ENCODE data around the gene CD96. TPM values are rescaled to one million over a fixed set of nuclear protein-coding genes. Genes with fewer than 3 reads are reported as not detected.
"Not testable (repeated sequence)": the region's sequence is repeated elsewhere in the genome, so short reads cannot be mapped to it uniquely, and the experiment has no call there.

The CD96 gene
- total RNA-seq, 1 experiment from 2014 or later: not detected

GRCh38 chr3:111648991-111649579 is 107.1 kb downstream of the CD96 start:
- H3K27me3 ChIP-seq (ENCODE audit: control insufficient read depth, insufficient read depth, low read length): no peaks in the 10 kb centered on the region
- DNase-seq: no peak
- H3K36me3 ChIP-seq (replicated peaks; ENCODE audit: control insufficient read depth, insufficient read depth, low read length): no peaks in the 10 kb centered on the region
- no peak overlapping the region for H3K4me3 ChIP-seq (ENCODE audit: insufficient read depth, low read depth, low read length)

- no peak for DNase-seq
- Histone ChIP-seq H3K27me3 (ENCODE audit: control insufficient read depth, insufficient read depth, low read length) (no peaks in the 10 kb centered on the region), H3K4me3 (ENCODE audit: insufficient read depth, low read depth, low read length) (no peak overlapping the region), H3K36me3 (replicated peaks; ENCODE audit: control insufficient read depth, insufficient read depth, low read length) (no peaks in the 10 kb centered on the region)
These were observed 108.6 kb downstream of the CD96 start for GRCh38 chr3:111650378-111651275.

GRCh38 chr3:111652492-111653180 is 110.6 kb downstream of the CD96 start:
- peak; percentile 12 for DNase-seq
- Histone ChIP-seq H3K4me3 (ENCODE audit: insufficient read depth, low read depth, low read length) (no peak overlapping the region), H3K27me3 (ENCODE audit: control insufficient read depth, insufficient read depth, low read length) (no peaks in the 10 kb centered on the region), H3K36me3 (replicated peaks; ENCODE audit: control insufficient read depth, insufficient read depth, low read length) (no peaks in the 10 kb centered on the region)

- H3K36me3 ChIP-seq (replicated peaks; ENCODE audit: control insufficient read depth, insufficient read depth, low read length): no peaks in the 10 kb centered on the region
- no peaks in the 10 kb centered on the region for H3K27me3 ChIP-seq (ENCODE audit: control insufficient read depth, insufficient read depth, low read length)
- H3K4me3 ChIP-seq (ENCODE audit: insufficient read depth, low read depth, low read length): no peak overlapping the region
- no peak for DNase-seq
These were observed 111.8 kb downstream of the CD96 start for GRCh38 chr3:111653766-111654165.

GRCh38 chr3:111662012-111662411 is 120.0 kb downstream of the CD96 start:
- Histone ChIP-seq H3K27me3 (ENCODE audit: control insufficient read depth, insufficient read depth, low read length) (no peaks in the 10 kb centered on the region), H3K36me3 (replicated peaks; ENCODE audit: control insufficient read depth, insufficient read depth, low read length) (no peaks in the 10 kb centered on the region), H3K4me3 (ENCODE audit: insufficient read depth, low read depth, low read length) (no peak overlapping the region)
- DNase-seq: no peak

GRCh38 chr3:111662907-111663306 is 120.9 kb downstream of the CD96 start:
- Histone ChIP-seq H3K4me3 (ENCODE audit: insufficient read depth, low read depth, low read length) (no peak overlapping the region), H3K36me3 (replicated peaks; ENCODE audit: control insufficient read depth, insufficient read depth, low read length) (no peaks in the 10 kb centered on the region), H3K27me3 (ENCODE audit: control insufficient read depth, insufficient read depth, low read length) (no peaks in the 10 kb centered on the region)
- no peak for DNase-seq

- H3K36me3 ChIP-seq (replicated peaks; ENCODE audit: control insufficient read depth, insufficient read depth, low read length): no peaks in the 10 kb centered on the region
- H3K4me3 ChIP-seq (ENCODE audit: insufficient read depth, low read depth, low read length): no peak overlapping the region
These were observed 124.2 kb downstream of the CD96 start for GRCh38 chr3:111666041-111666735.

GRCh38 chr3:111667170-111667569 is 125.2 kb downstream of the CD96 start:
- no peak overlapping the region for H3K4me3 ChIP-seq (ENCODE audit: insufficient read depth, low read depth, low read length)
- no peak for DNase-seq
- no peaks in the 10 kb centered on the region for H3K27me3 ChIP-seq (ENCODE audit: control insufficient read depth, insufficient read depth, low read length)
- H3K36me3 ChIP-seq (replicated peaks; ENCODE audit: control insufficient read depth, insufficient read depth, low read length): no peaks in the 10 kb centered on the region

More at GRCh38 chr3:111666041-111666735, 124.2 kb downstream of the CD96 start:
- no peak for DNase-seq
- H3K27me3 ChIP-seq (ENCODE audit: control insufficient read depth, insufficient read depth, low read length): no peaks in the 10 kb centered on the region

- Histone ChIP-seq H3K4me3 (ENCODE audit: insufficient read depth, low read depth, low read length) (no peak overlapping the region), H3K27me3 (ENCODE audit: control insufficient read depth, insufficient read depth, low read length) (no peaks in the 10 kb centered on the region), H3K36me3 (replicated peaks; ENCODE audit: control insufficient read depth, insufficient read depth, low read length) (no peaks in the 10 kb centered on the region)
- no peak for DNase-seq
These were observed 125.7 kb downstream of the CD96 start for GRCh38 chr3:111667621-111668239.

GRCh38 chr3:111668326-111668725 is 126.3 kb downstream of the CD96 start:
- H3K4me3 ChIP-seq (ENCODE audit: insufficient read depth, low read depth, low read length): no peak overlapping the region
- H3K27me3 ChIP-seq (ENCODE audit: control insufficient read depth, insufficient read depth, low read length): peaks cover 4% of the 10 kb centered on the region
- no peaks in the 10 kb centered on the region for H3K36me3 ChIP-seq (replicated peaks; ENCODE audit: control insufficient read depth, insufficient read depth, low read length)
- no peak for DNase-seq

- DNase-seq: peak; percentile 27
- H3K4me3 ChIP-seq (ENCODE audit: insufficient read depth, low read depth, low read length): no peak overlapping the region
- no peaks in the 10 kb centered on the region for H3K36me3 ChIP-seq (replicated peaks; ENCODE audit: control insufficient read depth, insufficient read depth, low read length)
- peaks cover 11% of the 10 kb centered on the region for H3K27me3 ChIP-seq (ENCODE audit: control insufficient read depth, insufficient read depth, low read length)
These were observed 127.0 kb downstream of the CD96 start for GRCh38 chr3:111668888-111669488.

GRCh38 chr3:111669926-111670630 is 128.1 kb downstream of the CD96 start:
- no peak overlapping the region for H3K4me3 ChIP-seq (ENCODE audit: insufficient read depth, low read depth, low read length)
- no peaks in the 10 kb centered on the region for H3K36me3 ChIP-seq (replicated peaks; ENCODE audit: control insufficient read depth, insufficient read depth, low read length)
- H3K27me3 ChIP-seq (ENCODE audit: control insufficient read depth, insufficient read depth, low read length): peaks cover 15% of the 10 kb centered on the region
- no peak for DNase-seq

GRCh38 chr3:111672461-111672860 is 130.5 kb downstream of the CD96 start:
- H3K36me3 ChIP-seq (replicated peaks; ENCODE audit: control insufficient read depth, insufficient read depth, low read length); DNase-seq; H3K4me3 ChIP-seq (ENCODE audit: insufficient read depth, low read depth, low read length): not testable (repeated sequence)
- peaks cover 16% of the 10 kb centered on the region for H3K27me3 ChIP-seq (ENCODE audit: control insufficient read depth, insufficient read depth, low read length)

Measured in H7 (cell line).